SH-SY5Y (cell line): Measurements from ENCODE around the gene DAPK1.

Source experiments
- GATA2 ChIP-seq: IDR thresholded peaks from 2 replicates; pipeline ENCODE4 v1.6.1; 2011; ENCODE audit warnings: mild to moderate bottlenecking, low read depth, low read length
- GATA3 ChIP-seq: IDR thresholded peaks from 2 replicates; pipeline ENCODE4 v1.6.1; 2011; ENCODE audit warnings: low read depth, mild to moderate bottlenecking, low read length, moderate library complexity

Gene DAPK1

DNA sequence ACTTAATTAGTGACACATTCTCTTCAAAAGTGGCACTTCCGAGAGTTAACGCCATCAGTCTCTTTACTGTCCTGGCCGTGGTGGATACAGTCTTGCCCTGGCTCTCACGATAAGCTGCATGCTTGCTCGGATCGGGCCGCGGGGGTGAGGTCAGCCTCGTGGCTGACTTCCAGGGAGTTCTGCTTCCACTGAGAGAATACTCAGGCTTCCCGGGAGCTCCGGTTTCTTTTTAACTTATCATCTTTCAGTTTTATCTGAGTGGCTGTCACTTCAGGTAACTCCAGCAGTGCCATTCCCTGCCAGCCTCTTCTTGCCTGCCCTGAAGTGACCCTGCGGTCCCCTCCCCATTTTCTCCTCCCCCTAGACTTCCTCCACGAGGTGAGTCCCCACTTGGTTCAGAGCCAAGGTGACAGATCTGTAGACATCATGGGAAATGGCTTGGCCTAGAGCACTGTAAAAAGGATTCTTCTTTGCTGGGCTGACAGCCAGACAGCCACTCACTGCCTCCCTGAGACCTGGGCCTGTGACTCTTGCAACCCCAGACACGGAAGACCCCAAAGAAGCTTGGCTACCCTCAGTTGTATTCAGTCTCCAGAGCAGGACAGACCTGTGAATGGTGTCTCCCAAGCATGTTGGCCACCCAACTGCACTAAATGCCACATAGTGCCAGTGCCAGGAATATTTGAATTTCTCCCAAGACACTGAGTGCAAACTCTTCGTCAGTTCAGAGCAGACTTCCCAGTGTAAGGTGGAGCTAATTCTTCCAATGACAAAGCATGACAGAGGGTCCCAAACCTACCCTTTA is 95.1 kb downstream of the DAPK1 start:
- TF ChIP-seq GATA3 (no peak), GATA2 (no peak)

DNA sequence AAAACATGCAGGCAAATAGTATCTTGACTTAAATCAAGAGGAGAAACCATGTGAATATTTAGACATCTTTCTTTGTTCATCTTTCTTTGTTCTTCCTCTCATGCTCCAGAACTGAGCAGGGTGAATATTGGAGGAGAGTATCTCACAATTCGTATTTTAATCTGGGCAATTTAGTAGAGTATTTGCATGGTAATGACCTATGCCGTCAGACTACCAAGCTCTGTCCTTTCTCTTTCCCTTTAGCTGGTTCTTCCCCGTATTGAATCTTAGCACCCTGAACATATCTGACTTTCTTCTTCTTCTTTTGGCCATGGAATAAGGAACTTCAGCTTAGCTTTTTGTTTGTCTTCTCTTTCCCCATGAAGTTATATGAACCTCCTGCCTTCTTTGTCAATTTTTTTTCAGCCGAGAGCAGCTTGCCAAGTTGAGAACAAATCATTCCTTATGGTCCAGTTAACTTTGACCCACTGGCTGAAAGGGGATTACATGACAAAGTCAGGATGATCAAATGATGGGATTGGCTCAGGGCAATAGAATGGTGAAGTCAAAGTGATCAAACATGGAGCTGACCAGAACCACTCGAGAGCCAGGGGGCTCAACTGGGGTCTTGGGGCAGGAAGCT is 95.8 kb downstream of the DAPK1 start:
- no peak for TF ChIP-seq GATA3
- TF ChIP-seq GATA2, result no peak

DNA sequence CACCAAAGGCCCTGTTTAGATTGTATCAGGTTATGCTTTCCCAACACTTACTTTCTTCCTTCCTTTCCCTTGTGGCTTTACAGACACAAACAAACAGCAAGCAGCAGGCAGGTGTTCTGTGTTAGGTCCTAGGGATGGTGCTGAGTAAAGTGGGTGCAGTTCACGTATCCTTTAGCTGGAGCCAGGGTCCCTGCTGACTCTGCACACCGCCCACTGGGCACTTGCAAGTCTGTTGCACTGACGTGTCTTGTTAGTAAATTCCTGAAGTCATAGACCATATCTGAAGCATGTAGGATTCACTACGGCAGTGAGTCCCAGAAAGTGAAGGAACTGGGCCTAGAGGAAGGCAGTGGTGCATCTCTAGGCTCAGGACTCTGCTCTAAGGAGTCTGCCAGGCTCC is 96.5 kb downstream of the DAPK1 start:
- no peak for TF ChIP-seq GATA2
- no peak for TF ChIP-seq GATA3

DNA sequence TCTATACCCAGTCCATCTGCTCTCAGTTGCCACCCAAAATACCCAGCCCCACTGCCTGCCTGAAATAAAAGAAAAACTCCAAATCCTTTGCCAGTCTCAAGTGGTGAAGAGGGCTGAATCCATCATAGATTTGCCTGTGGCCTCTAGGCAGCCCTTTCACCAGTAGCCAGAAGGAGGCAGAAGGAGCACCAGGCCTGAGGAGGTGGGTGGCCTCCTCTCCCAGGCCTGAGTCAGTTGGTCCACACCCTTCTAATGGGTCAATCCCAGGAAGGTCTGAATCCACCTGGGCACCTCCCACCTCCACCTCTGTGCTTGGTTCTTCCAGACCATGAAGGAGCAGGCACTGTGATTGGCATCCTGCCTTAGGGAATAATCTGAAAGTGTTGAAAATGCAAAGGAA is 97.0 kb downstream of the DAPK1 start:
- TF ChIP-seq GATA2, result no peak
- TF ChIP-seq GATA3, result no peak

DNA sequence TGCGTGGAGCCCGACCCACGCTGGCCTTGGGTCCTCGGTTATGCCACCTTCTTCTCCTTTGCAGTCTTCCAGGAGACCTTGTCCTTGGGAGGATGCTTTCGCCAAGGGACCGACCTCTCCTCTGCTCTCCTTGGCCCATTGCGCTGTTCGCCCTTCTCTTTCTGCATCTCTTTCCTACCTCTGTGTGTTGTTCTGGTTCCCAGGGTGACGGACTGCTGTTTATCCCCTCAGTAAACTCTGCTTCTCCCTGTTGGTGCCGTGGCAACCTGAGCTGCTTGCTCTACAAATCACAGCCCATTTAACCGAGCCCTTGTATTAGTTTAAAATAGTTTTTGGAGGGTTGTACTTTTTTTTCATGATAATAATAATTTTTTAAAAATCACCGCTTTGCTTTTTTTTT is 97.9 kb downstream of the DAPK1 start:
- no peak for TF ChIP-seq GATA3
- no peak for TF ChIP-seq GATA2

DNA sequence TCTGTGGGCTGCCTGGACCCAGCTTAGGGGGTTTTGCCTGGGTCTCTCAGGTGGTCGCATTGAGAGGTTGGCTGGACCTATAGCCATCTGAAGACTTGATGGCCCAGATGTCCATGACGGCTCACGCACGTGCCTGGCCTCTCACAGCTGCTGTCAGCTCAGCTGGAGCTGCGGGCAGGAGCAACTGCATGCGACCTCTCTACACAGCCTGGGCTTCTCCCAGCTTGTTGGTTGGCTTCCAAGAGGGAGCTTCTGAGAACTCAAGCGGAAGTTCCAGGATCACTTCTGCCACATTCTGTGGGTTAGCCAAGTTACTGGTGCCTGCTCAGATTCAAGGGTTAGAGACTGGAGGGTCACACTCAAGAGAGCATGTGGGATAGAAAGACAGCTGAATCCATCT is 99.2 kb downstream of the DAPK1 start:
- no peak for TF ChIP-seq GATA3
- TF ChIP-seq GATA2, result no peak

DNA sequence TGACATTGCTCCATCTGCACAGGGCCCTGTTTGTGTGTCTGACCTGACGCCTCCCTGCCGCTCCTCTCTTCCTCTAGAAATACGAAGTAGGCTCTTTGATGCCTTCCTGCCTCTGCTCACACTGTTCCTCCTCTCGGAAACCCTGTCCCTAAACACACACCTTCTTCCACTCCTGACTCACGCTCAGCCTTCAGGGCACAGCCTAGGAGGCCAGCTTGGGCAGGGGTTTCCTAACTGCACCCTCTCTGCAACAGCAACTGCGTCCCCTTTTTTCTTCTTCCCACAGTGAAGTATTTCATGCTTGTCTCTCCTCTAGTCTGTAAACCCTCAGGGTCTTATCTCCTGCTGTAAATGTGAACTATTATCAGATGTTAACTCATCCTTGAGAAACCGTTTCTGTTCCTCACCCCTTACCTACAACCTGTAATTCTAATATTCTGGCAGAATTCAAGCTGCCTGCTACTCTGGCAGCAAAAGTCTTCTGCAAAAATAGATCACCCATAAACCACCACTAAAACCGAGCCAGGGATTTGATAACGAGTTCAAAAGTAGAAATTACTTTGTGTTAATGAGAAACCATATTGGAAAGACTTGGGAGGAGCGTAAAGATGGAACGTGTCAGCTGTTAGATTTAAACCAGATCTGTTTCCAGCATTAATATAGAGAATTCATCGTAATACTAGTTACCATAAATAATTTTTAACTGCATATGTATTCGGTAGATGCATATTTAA is 100.2 kb downstream of the DAPK1 start:
- TF ChIP-seq GATA3 (no peak), GATA2 (no peak)

DNA sequence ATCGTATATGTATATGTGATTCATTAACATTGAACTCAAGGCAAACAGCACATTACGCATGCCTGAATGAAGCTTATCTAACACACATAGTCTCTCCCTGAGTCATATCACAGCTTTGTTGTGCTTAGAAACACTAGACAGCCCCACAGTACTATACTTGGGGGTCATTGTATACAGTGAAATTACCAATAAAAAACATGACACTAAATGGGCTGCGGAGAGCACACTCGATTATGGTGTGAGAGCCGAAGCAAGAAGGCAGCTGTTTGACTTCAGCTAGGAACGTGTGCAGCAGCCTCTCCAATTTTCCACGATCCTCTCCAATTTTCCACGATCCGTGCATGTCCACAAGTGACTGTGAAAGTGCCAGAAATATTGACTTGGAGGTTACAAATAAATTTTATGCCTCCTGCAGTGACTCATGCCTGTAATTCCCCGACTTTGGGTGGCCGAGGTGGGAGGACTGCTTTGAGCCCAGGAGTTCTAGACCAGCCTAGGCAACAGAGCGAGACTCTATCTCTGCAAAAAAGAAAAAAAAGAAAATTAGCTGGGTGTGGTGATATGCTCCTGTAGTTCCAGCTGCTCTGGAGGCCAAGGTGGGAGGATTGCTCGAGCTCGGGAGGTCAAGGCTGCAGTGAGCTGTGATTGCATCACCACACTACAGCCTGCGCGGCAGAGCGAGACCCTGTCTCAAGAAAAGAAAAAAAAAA is 102.4 kb downstream of the DAPK1 start:
- TF ChIP-seq GATA2 (no peak), GATA3 (no peak)

DNA sequence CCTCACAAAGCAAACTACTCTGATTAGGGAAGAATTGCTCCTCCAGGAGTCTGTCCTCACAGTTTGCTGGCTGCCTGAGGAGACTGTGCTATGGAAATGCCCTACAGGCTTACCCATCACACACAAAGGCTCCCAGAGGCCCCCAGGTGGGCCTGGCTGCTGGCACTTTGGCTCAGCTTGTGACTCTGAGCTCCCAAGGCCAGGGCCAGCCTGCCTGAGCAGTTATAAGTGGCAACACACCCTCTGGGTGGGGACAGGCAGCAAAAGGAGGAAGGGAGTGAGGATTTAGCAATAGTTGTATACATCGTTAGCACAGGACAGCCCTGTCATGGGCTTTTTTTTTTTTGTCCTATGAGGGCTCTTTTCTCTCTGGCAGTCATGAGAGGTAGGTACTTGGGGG is 103.5 kb downstream of the DAPK1 start:
- TF ChIP-seq GATA3, result no peak
- TF ChIP-seq GATA2, result no peak

DNA sequence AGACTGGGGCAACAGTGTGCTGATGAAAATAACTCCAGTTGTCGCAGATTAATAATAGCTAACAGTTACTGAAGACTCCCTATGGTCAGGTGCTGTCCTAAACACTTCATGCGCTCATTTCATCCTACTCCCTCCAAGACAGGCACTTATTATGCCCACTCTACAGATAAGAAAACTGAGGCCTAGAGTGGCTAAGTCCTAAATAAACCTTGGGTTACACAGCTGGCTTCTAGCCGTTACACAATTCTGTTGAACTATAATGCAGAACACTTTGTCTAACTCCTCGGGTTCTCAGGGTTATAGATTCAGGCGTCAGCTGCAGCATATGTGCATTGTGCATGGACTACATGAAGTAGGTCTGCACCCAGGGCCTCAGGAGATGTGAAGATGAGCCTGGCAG is 103.9 kb downstream of the DAPK1 start:
- no peak for TF ChIP-seq GATA3
- TF ChIP-seq GATA2, result no peak

DNA sequence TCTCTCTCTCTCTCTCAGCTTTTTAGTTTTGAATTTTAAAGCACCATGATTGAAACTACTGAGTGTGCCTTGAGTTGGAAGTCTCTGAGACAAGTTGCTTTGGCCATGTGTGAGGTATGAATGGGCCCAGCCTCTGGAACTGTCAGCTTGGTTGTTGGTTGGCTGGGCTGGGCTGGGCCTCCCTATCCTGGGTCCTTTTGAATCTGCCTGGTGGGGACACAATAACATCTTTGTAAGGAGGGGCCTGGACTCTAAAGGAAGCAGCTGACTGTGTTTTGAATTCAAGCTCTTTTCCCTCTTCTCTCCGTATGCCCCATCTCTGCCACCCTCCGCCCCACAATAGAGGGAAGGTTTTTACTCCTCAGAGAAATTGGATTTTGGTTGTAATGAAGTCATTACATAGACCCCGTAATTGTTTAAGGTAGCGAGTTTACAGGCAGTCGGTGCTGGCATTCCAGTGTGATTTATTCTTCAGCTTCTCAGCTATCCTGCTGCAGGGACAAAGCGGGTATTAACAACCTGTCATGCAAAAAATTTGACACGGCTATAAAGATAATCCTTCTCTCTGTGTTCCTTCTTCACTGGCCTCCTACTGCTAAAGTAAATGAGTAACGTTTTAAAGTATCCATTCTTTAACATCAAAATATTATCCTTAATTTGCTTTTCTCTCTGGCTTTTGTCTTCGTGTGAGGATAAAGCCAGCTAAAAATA is 105.4 kb downstream of the DAPK1 start:
- no peak for TF ChIP-seq GATA3
- TF ChIP-seq GATA2, result no peak

DNA sequence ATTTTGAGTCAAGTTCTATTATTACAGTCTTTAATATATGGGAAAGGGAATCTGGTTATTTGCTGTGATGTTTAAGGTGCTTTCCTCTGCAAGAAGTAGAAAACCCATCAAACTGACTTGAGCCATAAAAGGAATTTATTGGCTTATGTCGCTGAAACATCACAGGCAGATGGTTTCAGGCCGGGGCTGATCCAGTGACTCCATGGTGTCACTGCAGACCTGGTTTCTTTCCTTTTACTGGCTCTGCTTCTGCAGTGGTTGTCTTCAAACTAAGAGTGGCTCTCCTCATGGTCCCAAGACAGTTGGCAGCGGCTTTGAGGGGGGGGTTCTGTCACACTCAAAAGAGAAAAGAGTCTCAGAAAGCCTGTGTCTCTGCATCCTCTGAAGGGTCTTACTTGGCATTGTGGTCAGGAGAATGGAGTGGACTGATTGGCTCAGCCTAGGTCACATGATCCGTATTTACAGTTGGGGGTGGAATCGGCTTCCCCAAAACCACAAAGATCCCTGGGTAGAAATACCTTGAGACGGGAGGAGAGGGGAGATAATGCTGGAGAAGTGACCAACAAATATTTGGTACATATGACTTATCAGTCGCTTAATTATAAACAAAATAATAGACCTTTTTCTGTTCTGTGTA is 106.3 kb downstream of the DAPK1 start:
- no peak for TF ChIP-seq GATA2
- no peak for TF ChIP-seq GATA3

DNA sequence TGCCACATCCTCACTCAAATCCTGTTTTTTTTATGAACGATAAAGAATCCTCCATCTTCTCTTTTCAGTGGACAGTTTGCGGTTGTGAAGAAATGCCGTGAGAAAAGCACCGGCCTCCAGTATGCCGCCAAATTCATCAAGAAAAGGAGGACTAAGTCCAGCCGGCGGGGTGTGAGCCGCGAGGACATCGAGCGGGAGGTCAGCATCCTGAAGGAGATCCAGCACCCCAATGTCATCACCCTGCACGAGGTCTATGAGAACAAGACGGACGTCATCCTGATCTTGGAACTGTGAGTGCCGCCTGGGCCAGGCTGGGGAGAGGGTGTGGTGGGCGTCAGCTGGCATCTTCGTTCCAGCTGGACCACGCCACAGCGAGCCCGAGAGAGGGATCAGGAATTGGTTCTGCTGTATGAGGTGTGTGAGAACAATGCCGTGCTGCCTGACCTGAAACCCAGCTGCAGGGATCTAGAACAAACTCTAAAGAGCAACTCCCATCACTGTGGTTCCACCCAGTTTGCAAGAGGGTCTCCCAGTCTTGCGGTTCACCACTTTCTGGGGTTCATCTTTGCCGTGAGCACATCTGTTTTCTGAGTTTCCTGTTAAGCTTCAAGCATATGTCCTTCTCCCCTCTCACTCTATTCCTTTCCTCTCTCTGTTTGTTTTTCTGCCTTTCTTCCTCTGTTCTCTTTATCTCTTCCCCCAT is 107.4 kb downstream of the DAPK1 start:
- no peak for TF ChIP-seq GATA3
- no peak for TF ChIP-seq GATA2

DNA sequence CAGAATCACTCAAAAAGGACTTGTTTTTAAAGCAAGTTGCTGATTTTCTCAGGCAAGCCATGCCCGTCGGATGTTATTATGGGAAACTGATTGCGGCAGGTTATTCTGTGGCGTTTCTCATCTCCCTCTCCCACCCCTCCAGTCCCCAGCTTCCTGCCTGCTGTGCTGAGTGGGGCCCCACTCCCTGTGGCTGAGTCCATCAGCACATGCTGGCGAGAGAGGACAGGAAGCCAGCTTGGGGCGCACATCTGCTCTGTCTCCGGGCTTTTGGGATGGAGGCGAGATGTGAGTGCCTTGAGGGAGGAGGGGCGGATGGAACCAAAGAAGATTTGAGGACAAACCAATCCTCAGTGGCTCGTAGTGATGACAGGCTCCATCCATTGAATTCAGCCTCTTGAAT is 108.0 kb downstream of the DAPK1 start:
- TF ChIP-seq GATA2, result no peak
